ENCODE results near the gene PCDHA8. TPM values are rescaled to one million over a fixed set of nuclear protein-coding genes. Genes with fewer than 3 reads are reported as not detected.
"Not testable (repeated sequence)": the region's sequence is repeated elsewhere in the genome, so short reads cannot be mapped to it uniquely, and the experiment has no call there.

Gene PCDHA8
- not detected in 2 replicates for total RNA-seq

- Mint-ChIP-seq H3K36me3 (ENCODE audit: low read depth) (no peaks in the 10 kb centered on the region), H3K27ac (no peak within 1 kb of the TSS)
- intact Hi-C loops (cut with micrococcal nuclease), result no loop called here
These were observed at the start of gene PCDHA8 for GRCh38 chr5:140840978-140841962. Gene PCDHA8, plus strand, starts transcription at chr5:140841187. Its CDS starts 135 bp downstream, at chr5:140841322.

GRCh38 chr5:140794595-140795258 is 46.3 kb upstream of the PCDHA8 start, which contains the start of gene PCDHA2:
Gene PCDHA2, plus strand, starts transcription at chr5:140794852.
- POLR2A ChIA-PET, result no interaction called here
- no peaks in the 10 kb centered on the region for H3K4me1 Mint-ChIP-seq
- CTCF ChIA-PET, result no interaction called here
- peaks cover 2% of the 10 kb centered on the region for H3K36me3 Mint-ChIP-seq (ENCODE audit: low read depth)
- no peak for TF ChIP-seq CTCF (IDR thresholded peaks at IDR 0.05)
- no peak within 1 kb of the TSS for H3K4me3 Mint-ChIP-seq
- intact Hi-C loops (cut with micrococcal nuclease), result no loop called here
- DNase-seq, result no peak
- peaks cover 12% of the 10 kb centered on the region for H3K27me3 Mint-ChIP-seq
- H3K9me3 Mint-ChIP-seq, result peaks cover 26% of the 10 kb centered on the region
- H3K27ac Mint-ChIP-seq, result no peak within 1 kb of the TSS
- ATAC-seq (ENCODE audit: low read depth), result no peak

More at GRCh38 chr5:140840978-140841962, at the start of gene PCDHA8:
- Mint-ChIP-seq H3K4me3 (no peak within 1 kb of the TSS), H3K9me3 (peaks cover 4% of the 10 kb centered on the region), H3K27me3 (peaks cover 2% of the 10 kb centered on the region), H3K4me1 (no peaks in the 10 kb centered on the region)
- no peak for DNase-seq
- no peak for TF ChIP-seq CTCF (IDR thresholded peaks at IDR 0.05)
- POLR2A ChIA-PET, result no interaction called here
- ATAC-seq (ENCODE audit: low read depth), result no peak
- CTCF ChIA-PET, result interaction anchor here (1.1 kb wide), 1 partner anchor 18 kb away, joined by 4 read pairs; no protein-coding TSS in a partner anchor

GRCh38 chr5:140795259-140795641 is 45.7 kb upstream of the PCDHA8 start:
- no peak overlapping the region for H3K27ac Mint-ChIP-seq
- CTCF ChIA-PET, result no interaction called here
- DNase-seq (no peak), ATAC-seq (ENCODE audit: low read depth) (no peak)
- POLR2A ChIA-PET, result no interaction called here
- peaks cover 12% of the 10 kb centered on the region for H3K27me3 Mint-ChIP-seq
- no peak overlapping the region for H3K4me3 Mint-ChIP-seq
- no peaks in the 10 kb centered on the region for H3K4me1 Mint-ChIP-seq
- no peak for TF ChIP-seq CTCF (IDR thresholded peaks at IDR 0.05)
- intact Hi-C loops (cut with micrococcal nuclease), result no loop called here
- H3K36me3 Mint-ChIP-seq (ENCODE audit: low read depth), result peaks cover 2% of the 10 kb centered on the region
- peaks cover 28% of the 10 kb centered on the region for H3K9me3 Mint-ChIP-seq

- POLR2A ChIA-PET; H3K4me1 Mint-ChIP-seq; DNase-seq; ATAC-seq (ENCODE audit: low read depth); H3K4me3 Mint-ChIP-seq; intact Hi-C loops (cut with micrococcal nuclease); H3K27me3 Mint-ChIP-seq; CTCF ChIA-PET; H3K36me3 Mint-ChIP-seq (ENCODE audit: low read depth); H3K27ac Mint-ChIP-seq: not testable (repeated sequence)
- H3K9me3 Mint-ChIP-seq, result peaks cover 29% of the 10 kb centered on the region
These were observed 44.8 kb upstream of the PCDHA8 start for GRCh38 chr5:140796072-140796717.

- Mint-ChIP-seq H3K4me3 (no peak overlapping the region), H3K27ac (no peak overlapping the region)
- CTCF ChIA-PET, result no interaction called here
These were observed 44.3 kb upstream of the PCDHA8 start for GRCh38 chr5:140796718-140797095.

More at GRCh38 chr5:140796718-140797095, 44.3 kb upstream of the PCDHA8 start:
- DNase-seq (no peak), ATAC-seq (ENCODE audit: low read depth) (no peak)
- Mint-ChIP-seq H3K4me1 (no peaks in the 10 kb centered on the region), H3K27me3 (peaks cover 6% of the 10 kb centered on the region), H3K36me3 (ENCODE audit: low read depth) (peaks cover 2% of the 10 kb centered on the region), H3K9me3 (peaks cover 26% of the 10 kb centered on the region)
- no peak for TF ChIP-seq CTCF (IDR thresholded peaks at IDR 0.05)
- intact Hi-C loops (cut with micrococcal nuclease), result no loop called here
- POLR2A ChIA-PET, result no interaction called here
